ENCODE data around the gene LIMS1.

DNA sequence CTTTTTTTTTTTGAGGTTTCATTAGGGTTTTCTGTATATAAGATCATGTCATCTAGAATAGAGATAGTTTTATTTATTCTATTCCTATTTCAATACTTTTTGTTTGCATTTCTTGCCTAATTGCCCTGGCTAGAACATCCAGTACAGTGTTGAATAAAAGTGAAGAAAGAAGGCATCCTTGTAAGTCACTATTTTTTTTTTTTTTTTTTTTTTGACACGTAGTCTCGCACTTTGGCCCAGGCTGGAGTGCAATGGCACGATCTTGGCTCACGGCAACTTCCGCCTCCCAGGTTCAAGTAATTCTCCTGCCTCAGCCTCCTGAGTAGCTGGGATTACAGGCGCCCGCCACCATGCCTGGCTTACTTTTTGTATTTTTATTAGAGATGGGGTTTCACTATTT, 157.2 kb downstream of the LIMS1 start:
- TF ChIP-seq, protein P1, sequence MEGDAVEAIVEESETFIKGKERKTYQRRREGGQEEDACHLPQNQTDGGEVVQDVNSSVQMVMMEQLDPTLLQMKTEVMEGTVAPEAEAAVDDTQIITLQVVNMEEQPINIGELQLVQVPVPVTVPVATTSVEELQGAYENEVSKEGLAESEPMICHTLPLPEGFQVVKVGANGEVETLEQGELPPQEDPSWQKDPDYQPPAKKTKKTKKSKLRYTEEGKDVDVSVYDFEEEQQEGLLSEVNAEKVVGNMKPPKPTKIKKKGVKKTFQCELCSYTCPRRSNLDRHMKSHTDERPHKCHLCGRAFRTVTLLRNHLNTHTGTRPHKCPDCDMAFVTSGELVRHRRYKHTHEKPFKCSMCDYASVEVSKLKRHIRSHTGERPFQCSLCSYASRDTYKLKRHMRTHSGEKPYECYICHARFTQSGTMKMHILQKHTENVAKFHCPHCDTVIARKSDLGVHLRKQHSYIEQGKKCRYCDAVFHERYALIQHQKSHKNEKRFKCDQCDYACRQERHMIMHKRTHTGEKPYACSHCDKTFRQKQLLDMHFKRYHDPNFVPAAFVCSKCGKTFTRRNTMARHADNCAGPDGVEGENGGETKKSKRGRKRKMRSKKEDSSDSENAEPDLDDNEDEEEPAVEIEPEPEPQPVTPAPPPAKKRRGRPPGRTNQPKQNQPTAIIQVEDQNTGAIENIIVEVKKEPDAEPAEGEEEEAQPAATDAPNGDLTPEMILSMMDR (IDR thresholded peaks at IDR 0.05), result no peak
- TF ChIP-seq POLR2A (IDR thresholded peaks at IDR 0.05), result no peak
